HepG2 (cell line): ENCODE measurements around the gene WDR35. TPM values are rescaled to one million over a fixed set of nuclear protein-coding genes. Genes with fewer than 3 reads are reported as not detected.

Experiments
- ATAC-seq: fragments of 200-7000 bp; cut with Tn5 transposase; 3 replicates; pipeline ENCODE4 v1.9.1; 2020; ENCODE audit warnings: mild to moderate bottlenecking, moderate library complexity
- BruUV-seq: library from RNA; stranded (reverse); fragments of 400-500 nt; replicated peaks from 2 replicates; lab custom pipeline; 2021; lab: Mats Ljungman, UMichigan
- CTCF ChIA-PET: fragments of 300-600 bp; formaldehyde crosslinking; extraction: SDS; loops from one replicate; lab custom pipeline; 2021; ENCODE audit warnings: low total read pairs, inconsistent platforms, low intra/inter-chr PET ratio; lab: Yijun Ruan, JAX
- POLR2A ChIA-PET: fragments of 350-600 bp; sonication (Branson Sonifier 250); formaldehyde crosslinking; loops from one replicate; lab custom pipeline; 2020; ENCODE audit warnings: antibody characterized with exemption, inconsistent platforms; lab: Yijun Ruan, JAX
- DNase-seq: peaks from one replicate; pipeline ENCODE4 v3.0.0-alpha.2; 2015; ENCODE audit warnings: low spot score
- FAIRE-seq: peaks from 3 replicates; lab custom pipeline; 2011; peaks lifted over from hg19 to GRCh38; lab: Jason Lieb, UNC
- H2AFZ ChIP-seq: one replicate; pipeline ENCODE4 v1.6.1; 2011; ENCODE audit warnings: low read length, inconsistent platforms
- H3K27ac ChIP-seq: fragments of 300-600 bp; 3 replicates; pipeline ENCODE4 v1.8.0; 2011; ENCODE audit warnings: mixed run types, mild to moderate bottlenecking, mixed read lengths, low read length, inconsistent platforms; ENCODE audit not compliant: insufficient read depth; ENCODE audit errors: extremely low read length
- H3K27me3 ChIP-seq, 2 experiments: fragments of 200-600 bp in 1 of 2; 2 replicates in 1 of 2; 3 replicates in 1 of 2; pipeline versions ENCODE4 v1.6.0 to v1.8.0; 2011; ENCODE audit warnings: low read length in 2 of 2, mild to moderate bottlenecking in 2 of 2, moderate library complexity in 2 of 2, inconsistent platforms in 1 of 2; ENCODE audit not compliant: insufficient read depth in 2 of 2, control insufficient read depth in 1 of 2
- H3K36me3 ChIP-seq, 2 experiments: fragments of 200-600 bp in 1 of 2; replicated peaks in 1 of 2; 2 replicates in 1 of 2; 3 replicates in 1 of 2; pipeline versions ENCODE4 v1.5.1 to v1.8.0; 2011; ENCODE audit warnings: low read length in 2 of 2, inconsistent platforms in 1 of 2; ENCODE audit not compliant: insufficient read depth in 2 of 2, control insufficient read depth in 1 of 2
- H3K4me1 ChIP-seq: 2 replicates; pipeline ENCODE4 v1.5.1; 2012; ENCODE audit warnings: low read length, inconsistent platforms; ENCODE audit not compliant: insufficient read depth
- H3K4me2 ChIP-seq: 2 replicates; pipeline ENCODE4 v1.6.0; 2011; ENCODE audit warnings: low read depth, low read length, inconsistent platforms
- H3K4me3 ChIP-seq, 3 experiments: fragments of 200-600 bp in 1 of 3; sonication (generic), shearing (Covaris generic) in 1 of 3; replicated peaks in 1 of 3; 2 replicates each; pipeline ENCODE4 v1.5.1; 2011 to 2016; ENCODE audit warnings: low read length in 3 of 3, inconsistent platforms in 2 of 3, low read depth in 2 of 3, mild to moderate bottlenecking in 2 of 3, control low read depth in 1 of 3, mixed read lengths in 1 of 3; ENCODE audit not compliant: insufficient read depth in 1 of 3
- H3K79me2 ChIP-seq: one replicate; pipeline ENCODE4 v1.6.1; 2011; ENCODE audit warnings: low read length, inconsistent platforms; ENCODE audit not compliant: insufficient read depth
- H3K9ac ChIP-seq: 2 replicates; pipeline ENCODE4 v1.6.0; 2011; ENCODE audit warnings: mild to moderate bottlenecking, low read depth, low read length, inconsistent platforms; ENCODE audit not compliant: insufficient read depth
- H3K9me3 ChIP-seq: 2 replicates; pipeline ENCODE4 v1.5.1; 2012; ENCODE audit warnings: mild to moderate bottlenecking, low read length
- H4K20me1 ChIP-seq: 2 replicates; pipeline ENCODE4 v1.6.0; 2011; ENCODE audit warnings: inconsistent platforms, mild to moderate bottlenecking, low read length, moderate library complexity; ENCODE audit not compliant: insufficient read depth
- ATF6 ChIP-seq: sonication (generic); formaldehyde crosslinking; conservative IDR thresholded peaks from 2 replicates; pipeline ENCODE4 v1.4.0; 2020; ENCODE audit warnings: missing genetic modification reagents
- CBFB ChIP-seq: sonication (generic); formaldehyde crosslinking; IDR thresholded peaks from 2 replicates; pipeline ENCODE4 v1.4.0; 2020; ENCODE audit warnings: missing genetic modification reagents
- CREB1 ChIP-seq, 2 experiments: fragments of 450-650 bp in 1 of 2; IDR thresholded peaks; 2 replicates each; pipeline ENCODE4 v1.6.1; 2016 to 2017; ENCODE audit warnings: control low read depth in 1 of 2, mild to moderate bottlenecking in 1 of 2, missing compliant biosample characterization in 1 of 2, missing genetic modification characterization in 1 of 2
- TFDP2 ChIP-seq: sonication (generic); formaldehyde crosslinking; IDR thresholded peaks from 2 replicates; pipeline ENCODE4 v1.4.0; 2020; ENCODE audit warnings: missing genetic modification reagents
- ZFX ChIP-seq: sonication (generic); formaldehyde crosslinking; IDR thresholded peaks from 2 replicates; pipeline ENCODE4 v1.4.0; 2020; ENCODE audit warnings: mild to moderate bottlenecking, low read depth, missing genetic modification reagents, moderate library complexity
- ZNF142 ChIP-seq: sonication (generic); formaldehyde crosslinking; IDR thresholded peaks from 2 replicates; pipeline ENCODE4 v1.4.0; 2020; ENCODE audit warnings: missing genetic modification reagents
- ZNF281 ChIP-seq: sonication (generic); formaldehyde crosslinking; IDR thresholded peaks from 2 replicates; pipeline ENCODE4 v1.4.0; 2020; ENCODE audit warnings: missing genetic modification reagents, borderline replicate concordance
- WGBS: methylation state at CpG from one replicate; pipeline ENCODE4 v1.1.6; 2017; ENCODE audit warnings: low lambda C conversion rate; 5-methylcytosine and 5-hydroxymethylcytosine counted together
- in situ Hi-C: cut with HindIII; loops from 2 replicates; pipeline ENCODE4 v1.10.0; 2017; ENCODE audit warnings: low pct_unique_long_range_greater_than_20kb; ENCODE audit not compliant: extremely low pct_ligation_motif_present
- intact Hi-C: fragments of 100-400 bp; cut with micrococcal nuclease; formaldehyde crosslinking; loops from one replicate; pipeline ENCODE4 v1.10.0; 2022; ENCODE audit not compliant: unreplicated experiment
- polyA plus RNA-seq, 8 experiments: library from polyadenylated mRNA; depleted of rRNA in 3 of 8; stranded (reverse) in 7 of 8; unstranded in 1 of 8; fragments of >200 nt; fragmentation: Illumina TruSeq in 4 of 8; extraction: Trizol in 4 of 8; gene quantifications; 2 replicates each; pipeline versions ENCODE4 v1.2.1 to v1.2.3, GENCODE V29; 2011 to 2016; ENCODE audit warnings: low read depth in 4 of 8, missing spikeins in 1 of 8, mixed read lengths in 1 of 8; ENCODE audit not compliant: insufficient read depth in 1 of 8
- total RNA-seq, 5 experiments: library from RNA; depleted of rRNA; stranded (reverse); fragments of >200 nt; fragmentation: Illumina TruSeq; extraction: Trizol; gene quantifications; 2 replicates each; pipeline ENCODE4 v1.2.3, GENCODE V29; 2016; ENCODE audit warnings: low read depth in 1 of 5

WDR35 gene
- total and polyA plus RNA-seq, 2 of the 13 experiments (the other 11 are each of a cell fraction or from before 2014, with no cell fraction given), result 11.1 to 19.6 TPM

- POLR2A ChIA-PET, result interaction anchor here (1.0 to 1.4 kb wide), 2 partner anchors 12 to 33 kb away, joined by 3 read pairs; no protein-coding TSS in a partner anchor
- no peak for TF ChIP-seq ATF6 (CRISPR knock-in tag)
- TF ChIP-seq TFDP2, result no peak
- no peak for TF ChIP-seq ZFX (CRISPR knock-in tag)
- no peak for TF ChIP-seq ZNF142 (CRISPR knock-in tag)
- 0 out of 2 replicates have a peak, but pooled peaks have one; percentile 57 for TF ChIP-seq ZNF281
- TF ChIP-seq CBFB (CRISPR knock-in tag), result no peak
- TF ChIP-seq CREB1 (IDR thresholded peaks at IDR 0.05), result no peak
- TF ChIP-seq CREB1 (CRISPR knock-in tag; IDR thresholded peaks at IDR 0.05), result peak; percentile 38; the same call in 1 of the 2 replicates
Observed at GRCh38 chr2:19899985-19900930, 89.6 kb downstream of the WDR35 start.

More at GRCh38 chr2:19899985-19900930, 89.6 kb downstream of the WDR35 start:
- in situ Hi-C loops, result no loop called here
- intact Hi-C loops, result loop anchor here (2.0 to 5.0 kb wide), 2 partner anchors 37 to 1098 kb away; no protein-coding TSS in a partner anchor
- Histone ChIP-seq H3K4me2 (peak overlapping the region; percentile 96), H3K36me3 (0 out of 5 replicates have a peak, but pooled peaks cover 0 to 3% of the 10 kb centered on the region in 2 experiments), H3K9me3 (no peaks in the 10 kb centered on the region), H3K4me1 (peaks cover 42% of the 10 kb centered on the region), H3K27ac (peak overlapping the region; percentile 95), H3K9ac (peak overlapping the region; percentile 97), H3K79me2 (peaks cover 63% of the 10 kb centered on the region), H3K27me3 (no peaks in the 10 kb centered on the region; a peak in 1 of 5 replicates), H4K20me1 (peaks cover 15% of the 10 kb centered on the region; the same call in 1 of the 2 replicates), H2AFZ (peak overlapping the region; percentile 1), H3K4me3 (peak overlapping the region; percentile 87 to 89 (median 87))
- FAIRE-seq, result peak; percentile 44
- WGBS, result 13% methylated on average over 11 of the region's 11 CpGs
- ATAC-seq, result no peak
- CTCF ChIA-PET, result no interaction called here
- BruUV-seq, result TSS peak; percentile 54
- DNase-seq, result peak; percentile 23
